Neural progenitor cell (in vitro differentiated cells): ENCODE results near the gene MACROH2A1. TPM values are rescaled to one million over a fixed set of nuclear protein-coding genes. Genes with fewer than 3 reads are reported as not detected.

ENCODE experiments used
- DNase-seq: peaks from one replicate; pipeline ENCODE4 v3.0.0-alpha.2; 2016; ENCODE audit warnings: low spot score
- H2AFZ ChIP-seq: fragments of 200-600 bp; sonication (generic); replicated peaks from 2 replicates; pipeline ENCODE4 v1.6.1; 2016; ENCODE audit warnings: antibody characterized with exemption
- H3F3A ChIP-seq: fragments of 200-600 bp; sonication (generic); 2 replicates; pipeline ENCODE4 v1.6.1; 2016; ENCODE audit warnings: antibody characterized with exemption, low read depth
- H3K27ac ChIP-seq: fragments of 200-600 bp; sonication (generic); 2 replicates; pipeline ENCODE4 v1.5.1; 2016; ENCODE audit warnings: mild to moderate bottlenecking
- H3K27me3 ChIP-seq: fragments of 200-600 bp; sonication (generic); 2 replicates; pipeline ENCODE4 v1.6.1; 2016; ENCODE audit warnings: mild to moderate bottlenecking, moderate library complexity
- H3K36me3 ChIP-seq: fragments of 200-600 bp; sonication (generic); 2 replicates; pipeline ENCODE4 v1.5.1; 2016
- H3K4me1 ChIP-seq: fragments of 200-600 bp; sonication (generic); 2 replicates; pipeline ENCODE4 v1.6.1; 2016; ENCODE audit warnings: mixed run types
- H3K4me2 ChIP-seq: fragments of 200-600 bp; sonication (generic); 2 replicates; pipeline ENCODE4 v1.6.1; 2016
- H3K4me3 ChIP-seq: fragments of 200-600 bp; sonication (generic); 2 replicates; pipeline ENCODE4 v1.5.1; 2016
- H3K79me2 ChIP-seq: fragments of 200-600 bp; sonication (generic); 2 replicates; pipeline ENCODE4 v1.6.1; 2016; ENCODE audit warnings: low read depth
- H3K9ac ChIP-seq: fragments of 200-600 bp; sonication (generic); 2 replicates; pipeline ENCODE4 v1.6.1; 2016
- H3K9me3 ChIP-seq: fragments of 200-600 bp; sonication (generic); 2 replicates; pipeline ENCODE4 v1.5.1; 2016; ENCODE audit warnings: low read depth
- H4K20me1 ChIP-seq: fragments of 200-600 bp; sonication (generic); 2 replicates; pipeline ENCODE4 v1.6.1; 2016; ENCODE audit warnings: low read depth
- H3K27ac Mint-ChIP-seq: 3 replicates; pipeline ENCODE4 v1.8.0; 2021; ENCODE audit warnings: mixed read lengths
- H3K27me3 Mint-ChIP-seq: 2 replicates; pipeline ENCODE4 v1.8.0; 2022; ENCODE audit warnings: low read depth, mild to moderate bottlenecking, inconsistent platforms, moderate library complexity, mixed read lengths; ENCODE audit not compliant: insufficient read depth
- H3K36me3 Mint-ChIP-seq: 3 replicates; pipeline ENCODE4 v1.8.0; 2021; ENCODE audit warnings: mixed read lengths
- H3K4me1 Mint-ChIP-seq: 3 replicates; pipeline ENCODE4 v1.8.0; 2021; ENCODE audit warnings: mixed read lengths
- H3K4me3 Mint-ChIP-seq: 3 replicates; pipeline ENCODE4 v1.8.0; 2021; ENCODE audit warnings: mild to moderate bottlenecking, moderate library complexity, mixed read lengths
- H3K9me3 Mint-ChIP-seq: 3 replicates; pipeline ENCODE4 v1.8.0; 2020; ENCODE audit warnings: mixed read lengths
- CTCF ChIP-seq: fragments of 200-600 bp; sonication (generic); IDR thresholded peaks from 2 replicates; pipeline ENCODE4 v1.5.1; 2017; ENCODE audit warnings: antibody characterized with exemption, mild to moderate bottlenecking
- EZH2 ChIP-seq: fragments of 200-600 bp; sonication (generic); IDR thresholded peaks from 2 replicates; pipeline ENCODE4 v1.6.1; 2017; ENCODE audit warnings: antibody characterized with exemption, mild to moderate bottlenecking, moderate library complexity
- EZH2phosphoT487 ChIP-seq: fragments of 200-600 bp; sonication (generic); IDR thresholded peaks from 2 replicates; pipeline ENCODE4 v1.6.1; 2017; ENCODE audit warnings: antibody characterized with exemption
- total RNA-seq: library from RNA; depleted of rRNA; stranded (reverse); fragments of >200 nt; gene quantifications from 2 replicates; pipeline ENCODE4 v1.2.3, GENCODE V29; 2015; ENCODE audit warnings: low replicate concordance

MACROH2A1 gene
- total RNA-seq, 1 donor from 2014 or later = 179 TPM

- H3K9me3 Mint-ChIP-seq = peaks cover 3% of the 10 kb centered on the region
- no peaks in the 10 kb centered on the region for H3K36me3 ChIP-seq
Measured at GRCh38 chr5:135296900-135297816, 101.9 kb downstream of the MACROH2A1 start.

GRCh38 chr5:135295852-135296251 lies 103.2 kb downstream of the MACROH2A1 start:
- TF ChIP-seq EZH2 = no peak
- TF ChIP-seq CTCF = no peak
- no peak for TF ChIP-seq EZH2phosphoT487
- H3K9me3 Mint-ChIP-seq = peaks cover 3% of the 10 kb centered on the region
- Histone ChIP-seq H3K27ac (no peak overlapping the region), H3K4me3 (no peak overlapping the region), H2AFZ (no peak overlapping the region), H3K4me1 (no peaks in the 10 kb centered on the region), H3K36me3 (no peaks in the 10 kb centered on the region), H3K9ac (no peak overlapping the region), H3K27me3 (peaks cover 16% of the 10 kb centered on the region), H3F3A (no peaks in the 10 kb centered on the region), H3K4me2 (no peak overlapping the region), H3K79me2 (no peaks in the 10 kb centered on the region), H4K20me1 (no peaks in the 10 kb centered on the region), H3K9me3 (no peaks in the 10 kb centered on the region)
- no peak for DNase-seq
- no peak overlapping the region for H3K4me3 Mint-ChIP-seq
- H3K4me1 Mint-ChIP-seq = no peaks in the 10 kb centered on the region
- H3K27me3 Mint-ChIP-seq = peaks cover 2% of the 10 kb centered on the region
- H3K27ac Mint-ChIP-seq = no peak overlapping the region
- H3K36me3 Mint-ChIP-seq = no peaks in the 10 kb centered on the region

More at GRCh38 chr5:135296900-135297816, 101.9 kb downstream of the MACROH2A1 start:
- Mint-ChIP-seq H3K27me3 (peaks cover 2% of the 10 kb centered on the region), H3K4me3 (no peak overlapping the region), H3K4me1 (no peaks in the 10 kb centered on the region), H3K36me3 (no peaks in the 10 kb centered on the region), H3K27ac (no peak overlapping the region)
- no peak overlapping the region for H3K4me3 ChIP-seq
- no peak overlapping the region for H3K4me2 ChIP-seq
- no peak for DNase-seq
- H3K27ac ChIP-seq = no peak overlapping the region
- no peaks in the 10 kb centered on the region for H4K20me1 ChIP-seq
- no peaks in the 10 kb centered on the region for H3F3A ChIP-seq
- no peaks in the 10 kb centered on the region for H3K79me2 ChIP-seq
- no peak overlapping the region for H2AFZ ChIP-seq
- H3K27me3 ChIP-seq = peaks cover 10% of the 10 kb centered on the region
- TF ChIP-seq EZH2 (no peak), EZH2phosphoT487 (no peak)
- no peak overlapping the region for H3K9ac ChIP-seq
- H3K4me1 ChIP-seq = no peaks in the 10 kb centered on the region
- H3K9me3 ChIP-seq = no peaks in the 10 kb centered on the region

GRCh38 chr5:135294793-135295192 lies 104.2 kb downstream of the MACROH2A1 start:
- no peaks in the 10 kb centered on the region for H4K20me1 ChIP-seq
- Mint-ChIP-seq H3K36me3 (no peaks in the 10 kb centered on the region), H3K27me3 (peaks cover 2% of the 10 kb centered on the region), H3K4me1 (no peaks in the 10 kb centered on the region), H3K27ac (no peak overlapping the region), H3K4me3 (no peak overlapping the region), H3K9me3 (no peaks in the 10 kb centered on the region)
- H3F3A ChIP-seq = no peaks in the 10 kb centered on the region
- no peaks in the 10 kb centered on the region for H3K9me3 ChIP-seq
- no peaks in the 10 kb centered on the region for H3K4me1 ChIP-seq
- DNase-seq = no peak
- no peak overlapping the region for H3K9ac ChIP-seq
- no peak for TF ChIP-seq EZH2
- TF ChIP-seq EZH2phosphoT487 = no peak
- TF ChIP-seq CTCF = no peak
- H3K4me3 ChIP-seq = no peak overlapping the region
- no peak overlapping the region for H2AFZ ChIP-seq
- H3K4me2 ChIP-seq = no peak overlapping the region
- no peak overlapping the region for H3K27ac ChIP-seq
- peaks cover 16% of the 10 kb centered on the region for H3K27me3 ChIP-seq
- no peaks in the 10 kb centered on the region for H3K36me3 ChIP-seq
- no peaks in the 10 kb centered on the region for H3K79me2 ChIP-seq

GRCh38 chr5:135289651-135290050 lies 109.4 kb downstream of the MACROH2A1 start:
- H4K20me1 ChIP-seq = no peaks in the 10 kb centered on the region
- H3K27ac ChIP-seq = no peak overlapping the region
- DNase-seq = no peak
- Mint-ChIP-seq H3K27ac (no peak overlapping the region), H3K9me3 (peaks cover 6% of the 10 kb centered on the region), H3K36me3 (no peaks in the 10 kb centered on the region), H3K4me1 (no peaks in the 10 kb centered on the region), H3K4me3 (no peak overlapping the region), H3K27me3 (no peaks in the 10 kb centered on the region)
- peaks cover 16% of the 10 kb centered on the region for H3K27me3 ChIP-seq
- no peak for TF ChIP-seq CTCF
- TF ChIP-seq EZH2 = no peak
- no peak for TF ChIP-seq EZH2phosphoT487
- H3K4me1 ChIP-seq = no peaks in the 10 kb centered on the region
- no peak overlapping the region for H3K4me2 ChIP-seq
- H3K9me3 ChIP-seq = peaks cover 7% of the 10 kb centered on the region
- no peaks in the 10 kb centered on the region for H3F3A ChIP-seq
- peaks cover 4% of the 10 kb centered on the region for H3K36me3 ChIP-seq
- no peaks in the 10 kb centered on the region for H3K79me2 ChIP-seq
- no peak overlapping the region for H3K4me3 ChIP-seq
- no peak overlapping the region for H2AFZ ChIP-seq
- H3K9ac ChIP-seq = no peak overlapping the region
